GM06990 (cell line): ENCODE data around the gene CUX1.
"Not testable (repeated sequence)": the region's sequence is repeated elsewhere in the genome, so short reads cannot be mapped to it uniquely, and the experiment has no call there.

ENCODE experiments used
- DNase-seq: peaks from one replicate; pipeline ENCODE4 v3.0.0-alpha.2; 2011; ENCODE audit not compliant: insufficient read length; ENCODE audit errors: extremely low read depth
- H3K27me3 ChIP-seq: replicated peaks from 2 replicates; pipeline ENCODE4 v1.6.0; 2011; ENCODE audit warnings: low read length; ENCODE audit not compliant: control insufficient read depth, insufficient read depth
- H3K36me3 ChIP-seq: 2 replicates; pipeline ENCODE4 v1.5.1; 2011; ENCODE audit warnings: low read length; ENCODE audit not compliant: control insufficient read depth, insufficient read depth
- H3K4me3 ChIP-seq: replicated peaks from 2 replicates; pipeline ENCODE4 v1.5.1; 2011; ENCODE audit warnings: low read depth, mild to moderate bottlenecking, control low read depth, low read length
- CTCF ChIP-seq: IDR thresholded peaks from 2 replicates; pipeline ENCODE4 v1.5.1; 2011; ENCODE audit warnings: low read length, control low read depth, mild to moderate bottlenecking, inconsistent platforms; ENCODE audit not compliant: insufficient read depth, poor library complexity, severe bottlenecking

The CUX1 gene

GRCh38 chr7:102326157-102326889, 508.9 kb downstream of the CUX1 start:
- no peak for DNase-seq
- no peak for TF ChIP-seq CTCF
- Histone ChIP-seq H3K36me3 (no peaks in the 10 kb centered on the region; the same call in none of the 2 replicates), H3K27me3 (no peaks in the 10 kb centered on the region), H3K4me3 (no peak overlapping the region)

GRCh38 chr7:102327183-102327582, 509.8 kb downstream of the CUX1 start:
- DNase-seq, H3K4me3 ChIP-seq, H3K36me3 ChIP-seq, H3K27me3 ChIP-seq: not testable (repeated sequence)

GRCh38 chr7:102328863-102329262, 511.4 kb downstream of the CUX1 start:
- H3K27me3 ChIP-seq = not testable (repeated sequence)

GRCh38 chr7:102329366-102329765, 511.9 kb downstream of the CUX1 start:
- DNase-seq, H3K36me3 ChIP-seq, H3K27me3 ChIP-seq, H3K4me3 ChIP-seq: not testable (repeated sequence)

More at GRCh38 chr7:102328863-102329262, 511.4 kb downstream of the CUX1 start:
- H3K4me3 ChIP-seq, H3K36me3 ChIP-seq, DNase-seq: not testable (repeated sequence)

- H3K27me3 ChIP-seq, DNase-seq, H3K36me3 ChIP-seq, H3K4me3 ChIP-seq: not testable (repeated sequence)
Observed at GRCh38 chr7:102330666-102331460, 513.4 kb downstream of the CUX1 start.
